Skeletal muscle tissue (tissue), 5 donors: ENCODE results near the gene KLF5. TPM values are rescaled to one million over a fixed set of nuclear protein-coding genes. Genes with fewer than 3 reads are reported as not detected.

Source experiments
- H3K27ac ChIP-seq: one replicate; pipeline ENCODE4 v1.7.0; 2013; ENCODE audit warnings: mild to moderate bottlenecking, low read depth, low read length, inconsistent platforms
- H3K27me3 ChIP-seq, 3 donors: one replicate each; pipeline ENCODE4 v1.7.0; 2013; ENCODE audit warnings: low read length in 3 of 3; ENCODE audit not compliant: control insufficient read depth in 3 of 3, insufficient read depth in 3 of 3
- H3K36me3 ChIP-seq, 3 donors: one replicate each; pipeline ENCODE4 v1.7.0; 2013; ENCODE audit warnings: low read length in 3 of 3; ENCODE audit not compliant: control insufficient read depth in 3 of 3, insufficient read depth in 3 of 3
- H3K4me1 ChIP-seq, 3 donors: one replicate each; pipeline ENCODE4 v1.7.0; 2013; ENCODE audit warnings: low read length in 3 of 3, mild to moderate bottlenecking in 3 of 3; ENCODE audit not compliant: control insufficient read depth in 3 of 3, insufficient read depth in 3 of 3
- H3K4me3 ChIP-seq, 3 donors: one replicate each; pipeline ENCODE4 v1.7.0; 2013; ENCODE audit warnings: low read length in 3 of 3
- H3K9ac ChIP-seq, 3 donors: one replicate each; pipeline ENCODE4 v1.7.0; 2013; ENCODE audit warnings: low read length in 3 of 3, mild to moderate bottlenecking in 3 of 3, moderate library complexity in 2 of 3, low read depth in 1 of 3
- H3K9me3 ChIP-seq, 3 donors: one replicate each; pipeline ENCODE4 v1.7.0; 2013; ENCODE audit warnings: low read length in 3 of 3; ENCODE audit not compliant: control insufficient read depth in 3 of 3
- small RNA-seq: library from RNA; depleted of rRNA; stranded (forward); fragments of <200 nt; gene quantifications from one replicate; pipeline ENCODE3, GENCODE V24; 2014
- total RNA-seq: library from RNA; depleted of rRNA; stranded (reverse); fragments of >200 nt; gene quantifications from one replicate; pipeline ENCODE4 v1.2.3, GENCODE V29; 2014
- donor health status: Osteomylitis.

The KLF5 gene
- total RNA-seq, 1 donor from 2014 or later = 11.0 TPM

GRCh38 chr13:73110814-73111213 is 52.0 kb downstream of the KLF5 start:
- no peak overlapping the region for H3K9ac ChIP-seq
- no peak overlapping the region for H3K27ac ChIP-seq

GRCh38 chr13:73111331-73111730 is 52.5 kb downstream of the KLF5 start:
- Histone ChIP-seq H3K4me3 (no peak overlapping the region), H3K36me3 (no peaks in the 10 kb centered on the region), H3K27ac (no peak overlapping the region), H3K9me3 (no peaks in the 10 kb centered on the region), H3K9ac (no peak overlapping the region), H3K4me1 (no peaks in the 10 kb centered on the region), H3K27me3 (no peaks in the 10 kb centered on the region)

More at GRCh38 chr13:73110814-73111213, 52.0 kb downstream of the KLF5 start:
- no peaks in the 10 kb centered on the region for H3K27me3 ChIP-seq
- no peaks in the 10 kb centered on the region for H3K9me3 ChIP-seq
- no peak overlapping the region for H3K4me3 ChIP-seq
- H3K36me3 ChIP-seq = no peaks in the 10 kb centered on the region
- H3K4me1 ChIP-seq = no peaks in the 10 kb centered on the region

- no peaks in the 10 kb centered on the region for H3K4me1 ChIP-seq
- no peak overlapping the region for H3K9ac ChIP-seq
- no peaks in the 10 kb centered on the region for H3K9me3 ChIP-seq
- no peaks in the 10 kb centered on the region for H3K27me3 ChIP-seq
- H3K27ac ChIP-seq = no peak overlapping the region
- H3K4me3 ChIP-seq = no peak overlapping the region
- no peaks in the 10 kb centered on the region for H3K36me3 ChIP-seq
Observed at GRCh38 chr13:73119612-73120011, 60.8 kb downstream of the KLF5 start.

Small RNA genes lying within 50 kb of the gene (small RNA-seq; reads per million reads assigned to genes)
- gene RNU6-66P = not detected
